Stimulated activated CD4-positive, alpha-beta T cell treated with anti-CD3 and anti-CD28 coated beads, Interleukin-15, amount 100 ng/mL, for 1 hour (primary cell): ENCODE measurements around the gene OR2T6.
"Not testable (repeated sequence)": the region's sequence is repeated elsewhere in the genome, so short reads cannot be mapped to it uniquely, and the experiment has no call there.

ENCODE experiments used
- DNase-seq, 2 donors: peaks; one replicate each; pipeline ENCODE4 v3.0.0-alpha.2; 2020; ENCODE audit warnings: low read depth in 1 of 2, low spot score in 1 of 2

The OR2T6 gene

GRCh38 chr1:248432201-248432600, 56.7 kb downstream of the OR2T6 start:
- not testable (repeated sequence) for DNase-seq

GRCh38 chr1:248433811-248434415, 58.4 kb downstream of the OR2T6 start:
- DNase-seq = not testable (repeated sequence)

- not testable (repeated sequence) for DNase-seq
These were observed 59.4 kb downstream of the OR2T6 start for GRCh38 chr1:248434913-248435312.

- not testable (repeated sequence) for DNase-seq
These were observed 60.8 kb downstream of the OR2T6 start for GRCh38 chr1:248436303-248436702.

GRCh38 chr1:248438668-248439067, 63.1 kb downstream of the OR2T6 start:
- DNase-seq = not testable (repeated sequence)

GRCh38 chr1:248439283-248439682, 63.7 kb downstream of the OR2T6 start:
- DNase-seq = not testable (repeated sequence)
